GM21786 (cell line): ENCODE measurements around the gene PRKACB.

Experiments used
- ATAC-seq: cut with Tn5 transposase; IDR thresholded peaks from one replicate; pipeline ENCODE4 v1.9.1; 2021; ENCODE audit not compliant: unreplicated experiment

Gene PRKACB

DNA sequence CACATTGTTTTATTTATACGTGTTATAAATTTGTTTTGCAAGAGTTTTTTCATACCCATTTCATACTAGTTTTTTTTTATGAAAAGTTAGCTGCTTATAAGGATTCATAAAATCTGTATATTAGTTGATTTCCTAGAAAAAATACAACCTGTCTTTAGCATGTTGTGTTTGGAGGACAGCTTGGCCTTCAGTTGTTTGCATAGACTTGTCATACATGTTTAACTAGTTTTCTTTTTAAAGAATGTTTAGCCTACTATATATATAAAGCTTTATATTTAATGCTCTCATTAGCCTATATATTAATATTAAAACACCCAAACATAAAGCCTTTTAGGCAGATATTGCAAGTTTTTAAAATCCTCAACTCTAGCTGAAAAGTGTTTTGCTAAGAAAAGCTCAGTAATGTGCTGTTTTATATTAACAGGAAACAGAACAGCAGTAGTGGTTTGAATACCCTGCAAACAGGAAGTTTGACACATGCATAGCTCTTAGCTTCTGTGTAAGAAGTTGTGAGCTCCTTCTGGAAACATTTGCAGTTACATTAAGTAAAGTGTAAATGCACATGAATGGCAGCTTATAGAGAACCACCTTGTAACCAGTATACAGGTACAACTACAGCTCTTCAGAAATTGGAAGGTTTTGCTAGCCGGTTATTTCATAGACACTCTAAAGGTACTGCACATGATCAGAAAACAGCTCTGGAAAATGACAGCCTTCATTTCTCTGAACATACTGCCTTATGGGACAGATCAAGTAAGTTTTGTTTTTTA is at the start of gene PRKACB:
Gene PRKACB (plus strand): TSS at position 476 of the 770 bp plus-strand sequence. CDS start 91 bp downstream, at position 567.
- ATAC-seq, result peak; percentile 92

DNA sequence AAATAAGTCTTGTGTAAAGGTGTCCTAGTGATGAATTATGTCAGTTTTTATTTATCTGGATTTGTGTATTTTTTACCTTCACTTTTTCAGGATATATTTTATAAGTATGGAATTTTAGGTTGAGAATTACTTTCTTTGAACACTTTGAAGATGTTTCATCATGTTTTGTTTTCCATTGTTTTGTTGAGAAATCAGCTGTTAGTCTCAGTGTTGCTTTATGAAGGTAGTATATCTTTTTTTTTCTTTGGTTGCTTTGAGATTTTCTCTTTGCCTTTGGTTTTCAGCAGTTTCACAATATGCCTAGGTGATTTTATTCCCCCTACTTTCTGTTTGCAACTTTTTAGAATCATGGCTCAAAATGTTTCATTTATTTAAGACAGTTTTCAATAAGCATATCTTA is 48.8 kb upstream of the PRKACB start:
- no peak for ATAC-seq

DNA sequence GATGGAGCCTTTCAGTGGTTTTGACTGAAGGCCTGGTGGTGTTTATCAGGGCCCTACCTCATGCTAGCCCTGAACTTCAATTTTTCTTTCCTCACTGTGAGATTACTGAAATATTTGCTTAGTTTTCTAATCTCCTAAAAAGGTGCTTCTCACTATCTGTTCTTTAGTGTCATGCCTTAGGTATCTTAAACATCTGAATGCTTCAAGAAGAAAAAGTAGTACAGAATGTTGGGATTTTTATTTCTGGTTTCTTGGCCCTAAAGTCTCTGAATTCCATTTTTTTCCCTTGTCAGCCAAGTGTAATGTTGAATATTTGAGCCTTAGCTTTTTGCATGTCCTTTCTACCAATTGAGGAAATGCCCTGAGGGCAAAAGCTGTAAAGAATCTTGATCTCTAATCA is 47.9 kb upstream of the PRKACB start:
- ATAC-seq, result no peak

DNA sequence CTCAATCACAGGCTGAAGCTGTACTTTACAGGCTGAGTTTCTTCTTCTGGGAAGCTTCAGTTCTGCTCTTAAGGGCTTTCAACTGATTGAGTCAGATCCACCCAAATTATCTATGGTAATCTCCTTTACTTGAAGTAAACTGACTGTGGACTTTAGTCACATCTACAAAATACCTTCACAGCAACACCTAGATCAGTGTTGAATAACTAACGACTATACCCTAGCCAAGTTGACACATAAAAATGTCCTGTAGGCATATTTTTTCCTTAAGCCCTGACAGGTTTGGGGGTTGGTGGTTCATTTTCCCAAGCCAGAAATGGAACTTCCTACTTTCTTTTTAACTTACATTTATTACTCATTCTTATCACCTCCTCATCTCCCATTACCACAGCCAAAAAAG is 42.9 kb upstream of the PRKACB start:
- no peak for ATAC-seq

DNA sequence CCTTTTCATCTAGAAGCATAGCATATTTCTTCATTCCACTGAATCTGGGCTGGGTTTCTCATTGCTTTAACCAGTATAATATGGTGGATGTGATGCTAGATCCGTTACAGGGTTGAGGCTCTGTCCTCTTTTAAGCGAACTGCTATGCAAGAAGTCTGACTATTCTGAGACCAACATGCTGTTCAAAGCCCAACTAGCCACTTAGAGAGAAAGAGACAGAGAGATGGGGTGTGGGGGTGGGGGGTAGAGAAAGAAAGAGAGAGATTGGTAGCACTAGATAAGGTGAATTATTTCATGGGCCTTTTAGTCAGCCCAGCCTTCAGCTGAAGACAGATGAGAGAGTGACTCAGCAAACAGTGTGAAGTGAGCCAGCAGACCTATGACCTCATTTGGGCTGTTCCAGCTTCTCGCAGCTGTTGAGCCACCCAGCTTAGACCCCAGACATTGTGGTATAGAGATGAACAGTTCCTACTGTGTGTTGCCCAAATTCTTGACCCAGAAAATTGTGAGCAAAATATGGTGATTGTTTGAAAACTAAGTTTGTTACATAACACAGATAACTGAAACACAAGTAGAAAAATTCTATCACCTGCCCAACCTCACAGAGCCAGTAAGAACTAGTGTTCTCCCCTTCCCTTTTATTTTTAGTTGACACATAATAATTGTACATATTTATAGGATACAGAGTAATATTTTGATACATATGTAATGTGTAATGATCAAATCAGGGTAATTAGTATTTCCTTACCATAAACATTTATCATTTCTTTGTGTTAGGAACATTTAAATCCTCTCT is 40.7 kb upstream of the PRKACB start:
- peak; percentile 86 for ATAC-seq

DNA sequence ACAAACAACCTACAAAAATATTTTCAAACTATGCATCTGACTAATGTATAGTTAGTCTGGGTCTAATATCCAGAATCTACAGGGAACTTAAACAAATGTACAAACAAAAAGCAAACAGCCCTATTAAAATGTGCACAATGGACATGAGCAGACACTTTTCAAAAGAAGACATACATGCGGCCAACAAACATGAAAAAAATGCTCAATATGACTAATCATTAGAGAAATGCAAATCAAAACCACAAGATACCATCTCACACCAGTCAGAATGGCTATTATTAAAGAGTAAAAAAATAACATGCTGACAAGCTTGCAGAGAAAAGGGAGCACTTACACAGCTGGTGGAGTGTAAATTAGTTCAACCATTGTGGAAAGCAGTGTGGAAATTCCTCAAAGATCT is 36.5 kb upstream of the PRKACB start:
- peak; percentile 38 for ATAC-seq

DNA sequence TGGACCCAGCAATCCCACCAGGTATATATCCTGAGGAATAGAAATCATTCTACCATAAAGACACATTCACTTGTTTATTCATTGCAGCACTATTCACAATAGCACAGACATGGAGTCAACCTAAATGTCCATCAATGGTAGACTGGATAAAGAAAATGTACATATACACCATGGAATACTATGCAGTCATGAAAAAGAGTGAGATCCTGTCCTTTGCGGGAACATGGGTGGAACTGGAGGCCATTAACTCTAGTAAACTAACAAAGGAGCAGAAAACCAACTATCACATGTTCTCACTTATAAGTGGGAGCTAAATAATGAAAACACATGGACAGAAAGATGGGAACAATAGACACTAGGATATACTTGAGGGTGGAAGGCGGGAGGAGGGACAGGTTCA is 36.1 kb upstream of the PRKACB start:
- ATAC-seq, result no peak

DNA sequence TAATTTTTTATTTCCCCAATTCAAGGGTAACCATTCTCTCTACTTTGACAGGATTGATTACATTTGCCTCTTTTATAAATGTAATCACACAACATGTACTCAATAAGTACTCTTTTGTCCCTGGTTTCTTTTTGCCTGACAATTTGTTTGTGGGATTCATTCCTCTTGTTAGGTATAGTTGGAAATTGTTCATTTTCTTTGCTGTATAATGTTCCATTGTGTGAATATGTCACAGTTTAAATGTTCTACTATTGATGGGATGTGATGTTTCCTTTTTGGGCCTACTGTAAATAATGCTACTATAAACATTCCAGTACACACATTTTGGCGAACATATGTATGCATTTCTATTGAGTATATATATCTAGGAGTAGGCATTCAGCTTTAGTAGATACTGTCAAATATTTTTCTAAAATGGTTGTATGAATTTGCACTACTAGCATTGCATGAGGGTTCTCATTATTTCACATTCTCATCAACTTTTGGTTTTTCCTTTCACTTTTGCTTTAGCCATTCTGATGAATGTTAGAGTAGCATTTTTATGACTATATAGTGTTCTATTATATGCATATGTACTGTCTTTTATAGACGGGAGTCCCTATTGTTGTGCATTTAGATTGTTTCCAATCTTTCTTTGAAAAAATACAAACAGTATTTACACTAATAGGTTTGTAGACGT is 35.0 kb upstream of the PRKACB start:
- ATAC-seq, result no peak

DNA sequence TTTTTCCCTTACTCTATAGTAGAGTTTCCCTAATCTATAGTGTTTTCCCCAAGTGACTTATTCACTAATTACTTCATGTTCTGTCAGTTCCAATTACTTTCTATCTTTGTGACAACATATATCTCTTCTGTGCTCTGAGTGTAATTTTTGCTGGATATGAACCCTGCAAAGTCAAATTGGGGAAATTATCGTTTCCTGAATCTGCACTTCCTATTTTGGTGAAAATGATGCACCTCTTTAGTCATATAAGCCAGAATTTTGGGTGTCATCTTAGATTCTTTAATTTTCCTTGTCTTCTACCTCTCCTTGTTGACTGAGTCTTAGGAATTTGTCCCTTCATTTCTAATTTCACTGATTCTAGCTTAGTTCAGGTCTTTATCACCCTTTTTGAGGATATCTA is 33.4 kb upstream of the PRKACB start:
- no peak for ATAC-seq

DNA sequence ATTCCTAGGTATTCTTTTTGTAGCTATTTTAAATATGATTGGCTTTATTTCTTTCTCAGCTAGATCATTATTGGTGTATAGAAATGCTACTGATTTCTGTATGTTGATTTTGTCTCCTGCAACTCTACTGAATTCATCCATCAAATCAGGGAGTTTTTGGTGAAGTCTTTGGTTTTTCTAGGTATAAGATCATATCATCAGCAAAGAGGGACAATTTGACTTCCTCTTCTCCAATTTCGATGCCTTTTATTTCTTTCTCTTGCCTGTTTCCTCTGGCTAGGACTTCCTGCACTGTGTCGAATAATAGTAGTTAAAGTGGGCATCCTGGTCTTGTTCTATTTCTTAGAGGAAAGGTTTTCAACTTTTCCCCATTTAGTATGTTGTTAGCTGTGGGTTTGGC is 27.5 kb upstream of the PRKACB start:
- no peak for ATAC-seq

DNA sequence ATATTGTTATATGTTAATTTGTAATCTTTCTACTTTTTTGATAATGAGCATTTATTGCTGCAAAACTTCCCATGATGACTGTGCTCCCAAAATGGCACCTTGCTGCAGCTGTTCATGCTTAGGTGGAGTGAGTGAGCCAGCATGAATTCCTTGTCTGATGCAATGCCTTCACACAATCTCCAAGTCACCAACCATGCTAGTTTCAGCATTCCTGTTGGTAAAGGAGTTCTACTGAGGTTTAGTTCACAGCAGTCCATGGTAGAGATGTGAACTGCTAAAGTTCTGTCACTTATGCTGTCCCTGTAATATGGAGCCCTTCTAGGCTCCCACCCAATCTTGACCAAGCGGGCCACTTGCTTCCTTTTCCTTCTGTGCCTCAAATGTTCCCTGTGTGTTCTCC is 26.2 kb upstream of the PRKACB start:
- ATAC-seq, result no peak

DNA sequence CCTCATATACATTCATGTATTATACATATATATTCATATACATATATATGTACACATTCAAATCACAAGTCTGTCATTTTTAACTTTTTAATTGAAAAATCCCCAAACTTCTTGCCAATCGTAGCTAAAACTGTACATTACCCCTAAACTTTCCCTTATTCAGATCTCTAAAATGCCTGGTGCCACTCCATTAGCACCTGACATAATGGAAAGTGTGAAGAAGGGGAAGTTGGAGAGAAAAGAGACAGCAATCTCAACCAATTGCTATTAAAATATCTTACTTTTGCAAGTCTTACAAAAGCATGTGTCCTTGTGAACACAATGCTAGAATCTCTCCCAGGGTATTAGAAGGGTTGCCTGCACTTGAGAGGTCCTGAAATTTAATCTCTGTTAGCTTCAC is 22.7 kb upstream of the PRKACB start:
- no peak for ATAC-seq

DNA sequence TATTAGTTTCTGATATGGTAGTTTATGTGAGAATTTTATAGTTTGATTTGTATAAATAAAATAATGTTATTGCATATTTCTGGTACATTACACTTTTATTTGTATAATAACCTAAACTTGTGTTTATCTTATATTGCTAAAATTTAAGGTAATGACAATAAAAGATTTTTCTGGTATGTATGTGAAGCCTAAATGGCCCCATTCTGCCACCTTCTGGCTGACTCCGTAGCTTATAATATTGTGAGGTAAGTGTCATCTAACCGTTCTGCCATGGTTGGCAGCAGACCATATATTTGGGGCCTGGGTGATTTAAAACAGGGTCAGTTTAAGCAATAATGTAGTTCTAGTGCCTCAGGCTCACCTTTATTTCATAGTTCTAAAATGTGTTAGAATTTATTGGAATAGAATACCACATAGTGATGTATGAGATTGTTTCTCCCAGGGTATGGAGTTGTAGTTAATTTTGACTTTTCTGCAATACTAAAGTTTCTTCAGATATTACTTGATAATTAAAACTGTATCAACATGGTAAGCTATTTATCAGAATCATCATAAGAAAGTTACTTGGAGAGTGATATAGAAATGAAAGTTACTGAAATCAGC is 21.2 kb upstream of the PRKACB start:
- ATAC-seq, result peak; percentile 82

DNA sequence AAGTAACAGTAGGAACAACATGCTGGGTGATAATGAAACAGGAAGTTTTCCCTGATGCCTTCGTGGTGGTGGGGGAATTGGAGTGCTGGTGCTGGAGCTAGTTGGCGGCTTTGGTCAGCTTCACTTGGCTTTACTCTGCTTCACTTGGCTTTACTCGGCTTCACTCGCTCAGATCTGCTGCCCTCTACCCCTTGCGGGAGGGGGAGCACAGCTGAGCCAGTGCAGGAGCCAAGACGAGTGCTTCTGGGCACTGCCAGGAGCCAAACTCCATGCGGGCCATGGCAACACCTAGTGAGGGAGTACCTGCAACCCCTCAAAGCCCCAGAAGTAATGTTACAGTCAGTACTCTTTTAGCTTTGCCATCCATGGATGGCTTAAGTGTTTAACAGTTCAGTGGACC is 10.6 kb upstream of the PRKACB start:
- ATAC-seq, result no peak

DNA sequence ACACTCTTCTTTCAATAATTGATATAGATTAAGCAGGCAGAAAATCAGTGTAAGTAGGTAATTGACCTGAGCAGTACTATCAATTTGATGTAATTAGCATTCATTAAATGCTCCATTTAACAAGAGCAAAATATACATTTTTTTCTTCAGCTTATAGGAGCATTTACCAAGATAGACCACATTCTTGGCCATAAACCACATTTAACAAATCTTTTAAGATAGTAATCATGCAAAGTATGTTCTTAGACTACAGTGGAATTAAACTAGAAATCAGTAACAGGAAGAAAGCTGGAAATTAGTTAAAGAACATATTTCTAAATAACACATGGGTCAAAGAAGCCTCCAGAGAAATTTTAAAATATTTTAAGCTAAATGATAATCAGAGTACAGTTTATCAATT is 8.7 kb upstream of the PRKACB start:
- no peak for ATAC-seq

DNA sequence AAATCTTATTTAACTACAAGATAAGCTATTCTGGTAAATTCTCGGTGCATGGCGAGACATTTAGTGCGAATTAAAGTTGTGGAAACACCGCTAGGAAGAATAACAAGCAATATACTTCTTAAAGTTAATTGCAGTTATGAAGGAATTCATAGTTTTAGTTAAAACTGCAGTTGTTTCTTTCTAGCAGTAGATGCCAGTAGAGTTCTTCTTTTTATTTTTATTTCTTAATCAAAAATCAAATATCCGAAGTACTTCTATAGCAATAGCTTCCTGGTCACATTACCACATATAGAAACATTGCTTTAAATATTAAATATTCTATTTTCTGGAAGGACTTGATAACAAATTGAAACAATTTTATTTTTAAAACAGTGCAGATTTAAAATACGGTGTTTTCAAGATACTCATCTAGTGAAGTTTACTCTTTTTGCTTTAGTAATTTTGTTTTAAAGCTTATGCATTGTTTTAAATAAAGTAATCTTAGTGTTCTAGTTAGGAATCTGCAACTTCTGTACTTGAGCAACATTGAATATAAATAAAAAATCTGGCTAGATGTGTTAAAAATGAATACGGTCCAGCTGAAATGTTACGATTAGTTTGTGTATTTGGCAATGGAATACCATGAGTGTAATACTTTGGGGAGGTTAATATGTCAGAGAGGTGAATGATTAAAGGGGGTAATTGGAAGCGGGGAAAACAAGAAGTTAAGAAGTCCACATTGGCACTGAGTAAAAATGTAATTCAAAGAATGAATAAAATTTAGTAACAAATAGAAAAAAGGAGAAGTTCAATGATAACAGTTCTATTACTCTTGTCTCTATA is 2.7 kb upstream of the PRKACB start:
- ATAC-seq, result no peak

DNA sequence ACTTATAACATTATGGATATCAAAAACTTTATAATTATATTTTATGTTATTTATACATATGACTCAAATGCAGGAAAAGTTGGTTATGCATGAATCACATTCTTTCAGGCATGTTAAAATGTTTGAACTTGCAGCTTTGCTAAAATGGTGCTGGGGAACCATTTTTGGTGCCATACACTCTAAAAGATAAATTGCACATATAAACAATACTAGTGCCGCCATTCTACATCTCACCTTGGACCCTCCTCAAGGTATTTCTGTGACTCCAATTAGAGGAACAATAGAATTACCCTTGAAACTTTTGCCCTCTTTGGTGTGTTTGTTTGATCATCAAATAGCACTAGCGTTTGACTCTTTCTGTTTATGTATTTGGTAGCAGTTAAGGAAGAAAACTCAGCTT is 997 bp downstream of the PRKACB start:
- ATAC-seq, result no peak

DNA sequence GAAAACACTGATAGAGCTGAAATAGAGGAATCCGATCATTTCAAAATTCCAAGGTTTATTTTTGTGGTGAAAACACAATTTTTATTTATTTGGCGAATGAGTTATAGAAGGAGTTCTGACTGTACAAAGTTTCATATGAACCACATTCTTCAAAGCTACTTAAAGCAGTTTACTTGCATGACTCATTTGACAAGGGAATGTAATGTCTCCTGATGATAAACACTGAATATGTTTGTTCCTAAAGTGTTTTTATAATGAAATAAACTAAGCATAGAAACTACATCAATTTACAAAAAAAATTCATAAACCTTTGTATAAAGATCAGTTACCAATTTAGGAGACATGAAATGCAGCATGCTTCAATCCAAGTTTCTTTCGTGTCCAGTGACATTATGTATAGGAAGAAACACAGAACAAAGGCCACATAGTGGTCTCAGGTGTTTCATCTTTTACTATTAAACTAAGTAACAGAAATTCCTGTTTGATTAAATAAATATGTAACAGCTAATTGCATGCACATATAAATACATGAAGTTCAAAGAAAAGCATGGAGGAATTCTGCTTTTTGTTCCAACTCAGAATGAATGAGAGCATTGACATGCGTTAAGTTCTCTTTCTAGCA is 2.5 kb downstream of the PRKACB start:
- ATAC-seq, result no peak

DNA sequence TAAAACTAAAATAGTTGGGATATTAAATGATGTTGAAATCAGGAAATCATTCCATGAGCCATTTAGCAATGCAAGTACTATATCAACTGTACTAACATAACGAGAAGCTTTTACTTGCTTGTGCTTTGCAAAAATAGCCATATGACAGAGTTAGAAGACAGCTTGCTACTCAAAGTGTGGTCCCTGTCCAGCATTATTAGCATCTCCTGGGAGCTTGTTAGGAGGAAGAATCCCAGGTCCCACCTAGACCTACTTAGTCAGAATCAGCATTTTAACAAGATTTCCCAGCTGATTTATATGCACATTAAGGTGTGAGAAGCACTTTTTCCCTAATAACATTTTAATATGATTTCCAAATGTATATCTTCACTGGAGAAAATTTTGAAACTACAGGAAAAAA is 4.7 kb downstream of the PRKACB start:
- no peak for ATAC-seq

DNA sequence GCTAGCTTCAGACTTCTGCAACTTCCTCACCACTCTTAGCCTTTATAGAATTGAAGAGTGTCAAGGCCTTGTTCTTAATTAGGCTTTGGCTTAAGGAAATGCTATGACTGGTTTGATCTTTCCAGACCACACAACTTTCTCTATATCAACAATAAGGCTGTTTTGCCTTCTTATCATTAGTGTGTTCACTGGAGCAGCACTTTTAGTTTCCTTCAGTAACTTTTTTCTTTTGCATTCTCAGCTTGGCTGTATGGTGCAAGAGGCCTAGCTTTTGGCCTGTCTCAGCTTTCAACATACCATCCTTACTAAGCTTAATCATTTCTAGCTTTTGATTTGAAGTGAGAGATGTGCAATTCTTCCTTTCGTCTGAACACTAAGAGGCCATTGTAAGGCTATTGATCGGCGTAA is 8.6 kb downstream of the PRKACB start:
- peak; percentile 77 for ATAC-seq
